Measurements from ENCODE around the gene KLF13. TPM values are rescaled to one million over a fixed set of nuclear protein-coding genes. Genes with fewer than 3 reads are reported as not detected.

Gene KLF13
- polyA plus RNA-seq, 1 donor (not counting 4 experiments of a cell fraction or from before 2014, with no cell fraction given), result 66.7 TPM

DNA sequence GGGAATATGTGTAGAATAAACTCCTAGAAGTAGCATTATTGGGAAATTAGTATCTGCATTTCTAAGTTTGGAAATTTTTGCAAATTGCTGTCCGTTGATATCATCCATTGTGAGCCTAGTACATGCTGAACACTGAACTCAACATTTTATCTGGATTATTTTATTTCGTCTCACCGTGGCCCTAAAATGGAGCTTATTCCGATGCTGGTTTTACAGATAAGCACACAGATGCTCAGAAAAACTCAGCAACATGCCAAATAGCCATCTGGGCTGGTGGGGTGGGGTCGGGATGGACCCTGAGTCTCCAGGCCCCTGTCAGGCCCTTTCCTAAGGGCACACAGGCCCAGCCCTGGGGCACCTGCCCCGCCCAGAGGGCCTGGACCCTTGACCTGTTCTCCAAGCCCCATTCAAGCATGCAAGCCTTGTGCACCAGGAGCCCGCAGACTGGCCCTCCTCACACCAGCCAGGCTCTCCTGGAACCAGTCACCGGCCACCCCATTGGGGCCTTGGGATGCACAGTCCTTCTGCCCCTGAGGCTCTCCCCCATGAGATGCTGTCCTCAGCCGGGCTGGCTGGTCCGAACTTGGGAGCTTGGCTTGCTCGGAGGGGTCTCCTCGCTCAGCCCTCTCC, 20.7 kb upstream of the KLF13 start:
- DNase-seq (ENCODE audit: low read depth, low spot score) (no peak), FAIRE-seq (no peak)
- H2AFZ ChIP-seq (ENCODE audit: control insufficient read depth, low read length), result no peak overlapping the region
- no peak overlapping the region for H3K4me2 ChIP-seq (ENCODE audit: control insufficient read depth, extremely low read depth, insufficient read depth, low read depth, low read length)
- H3K4me3 ChIP-seq (ENCODE audit: control insufficient read depth in 2 of 3, extremely low read depth in 1 of 3, insufficient read depth in 2 of 3, low read depth in 1 of 3, low read length in 3 of 3), result no peak overlapping the region
- no peaks in the 10 kb centered on the region for H4K20me1 ChIP-seq (ENCODE audit: control insufficient read depth, extremely low read depth, insufficient read depth, low read length)
- H3K4me1 ChIP-seq (ENCODE audit: control insufficient read depth, extremely low read depth, insufficient read depth, low read length), result peaks cover 6% of the 10 kb centered on the region
- H3K27me3 ChIP-seq (ENCODE audit: control insufficient read depth, extremely low read depth, insufficient read depth, low read length), result peaks cover 33% of the 10 kb centered on the region
- TF ChIP-seq EZH2 (IDR thresholded peaks at IDR 0.05; ENCODE audit: low read length) (no peak), CTCF (optimal IDR thresholded peaks at IDR 0.05 in 1 of 3, IDR thresholded peaks at IDR 0.05 in 1 of 3, conservative IDR thresholded peaks at IDR 0.05 in 1 of 3; ENCODE audit: extremely low read depth in 1 of 3, insufficient read depth in 2 of 3, low read length in 3 of 3) (no peak)
- H3K27ac ChIP-seq (ENCODE audit: control insufficient read depth, insufficient read depth, low read length), result no peak overlapping the region
- no peaks in the 10 kb centered on the region for H3K36me3 ChIP-seq (ENCODE audit: control insufficient read depth in 2 of 2, extremely low read depth in 1 of 2, insufficient read depth in 2 of 2, low read length in 2 of 2)
- dilution Hi-C loops (cut with MboI; ENCODE audit: extremely low pct_ligation_motif_present, low sequenced_read_pairs), result no loop called here
- no peaks in the 10 kb centered on the region for H3K79me2 ChIP-seq (ENCODE audit: control insufficient read depth, insufficient read depth, low read length)
- no peaks in the 10 kb centered on the region for H3K9me3 ChIP-seq (ENCODE audit: control insufficient read depth, low read depth, low read length)
- H3K9me1 ChIP-seq (ENCODE audit: control insufficient read depth, extremely low read depth, insufficient read depth, low read length), result no peaks in the 10 kb centered on the region
- H3K9ac ChIP-seq (ENCODE audit: control insufficient read depth, extremely low read depth, insufficient read depth, low read length), result no peak overlapping the region

GRCh38 chr15:31306426-31307269, 20.0 kb upstream of the KLF13 start:
- DNase-seq (ENCODE audit: low read depth, low spot score), result no peak
- H3K9me1 ChIP-seq (ENCODE audit: control insufficient read depth, extremely low read depth, insufficient read depth, low read length), result no peaks in the 10 kb centered on the region
- no peaks in the 10 kb centered on the region for H4K20me1 ChIP-seq (ENCODE audit: control insufficient read depth, extremely low read depth, insufficient read depth, low read length)
- no peak overlapping the region for H3K9ac ChIP-seq (ENCODE audit: control insufficient read depth, extremely low read depth, insufficient read depth, low read length)
- dilution Hi-C loops (cut with MboI; ENCODE audit: extremely low pct_ligation_motif_present, low sequenced_read_pairs), result no loop called here
- H3K27ac ChIP-seq (ENCODE audit: control insufficient read depth, insufficient read depth, low read length), result no peak overlapping the region
- FAIRE-seq, result peak; percentile 51
- no peaks in the 10 kb centered on the region for H3K9me3 ChIP-seq (ENCODE audit: control insufficient read depth, low read depth, low read length)
- H3K27me3 ChIP-seq (ENCODE audit: control insufficient read depth, extremely low read depth, insufficient read depth, low read length), result peaks cover 36% of the 10 kb centered on the region
- no peaks in the 10 kb centered on the region for H3K36me3 ChIP-seq (ENCODE audit: control insufficient read depth in 2 of 2, extremely low read depth in 1 of 2, insufficient read depth in 2 of 2, low read length in 2 of 2)
- no peak for TF ChIP-seq CTCF (optimal IDR thresholded peaks at IDR 0.05 in 1 of 3, IDR thresholded peaks at IDR 0.05 in 1 of 3, conservative IDR thresholded peaks at IDR 0.05 in 1 of 3; ENCODE audit: extremely low read depth in 1 of 3, insufficient read depth in 2 of 3, low read length in 3 of 3)
- TF ChIP-seq EZH2 (IDR thresholded peaks at IDR 0.05; ENCODE audit: low read length), result no peak
- peak overlapping the region in 1 of 3 experiments; percentile 9 for H3K4me3 ChIP-seq (ENCODE audit: control insufficient read depth in 2 of 3, extremely low read depth in 1 of 3, insufficient read depth in 2 of 3, low read depth in 1 of 3, low read length in 3 of 3)
- H3K4me2 ChIP-seq (ENCODE audit: control insufficient read depth, extremely low read depth, insufficient read depth, low read depth, low read length), result peak overlapping the region; percentile 59
- no peaks in the 10 kb centered on the region for H3K79me2 ChIP-seq (ENCODE audit: control insufficient read depth, insufficient read depth, low read length)
- peaks cover 6% of the 10 kb centered on the region for H3K4me1 ChIP-seq (ENCODE audit: control insufficient read depth, extremely low read depth, insufficient read depth, low read length)
- no peak overlapping the region for H2AFZ ChIP-seq (ENCODE audit: control insufficient read depth, low read length)
